DMS 273 (cell line): ENCODE results near the gene ZFAND6.
A peak's percentile ranks its signal among the peaks of the same experiment; 100 is the strongest.
"Not testable (repeated sequence)": the region's sequence is repeated elsewhere in the genome, so short reads cannot be mapped to it uniquely, and the experiment has no call there.

Source experiments
- DNase-seq: peaks from one replicate; lab custom pipeline; 2025; ENCODE audit not compliant: unreplicated experiment; lab: John Stamatoyannopoulos, UW

The ZFAND6 gene

GRCh38 chr15:80141916-80142598 is 82.6 kb downstream of the ZFAND6 start:
- no peak for DNase-seq

- no peak for DNase-seq
Observed at GRCh38 chr15:80142646-80143045, 83.2 kb downstream of the ZFAND6 start.

- no peak for DNase-seq
Observed at GRCh38 chr15:80151148-80151547, 91.7 kb downstream of the ZFAND6 start.

- DNase-seq = no peak
Observed at GRCh38 chr15:80151576-80151975, 92.1 kb downstream of the ZFAND6 start.

- peak; percentile 92 for DNase-seq
Observed at GRCh38 chr15:80152180-80152895, 92.9 kb downstream of the ZFAND6 start.

- DNase-seq = peak; percentile 70
Observed at GRCh38 chr15:80152896-80153876, 93.7 kb downstream of the ZFAND6 start, which contains the start of gene FAH. Gene FAH (plus strand): TSS chr15:80152999. CDS start chr15:80153055, 56 bp downstream.

GRCh38 chr15:80153900-80154299 is 94.4 kb downstream of the ZFAND6 start:
- no peak for DNase-seq

GRCh38 chr15:80154336-80154735 is 94.9 kb downstream of the ZFAND6 start:
- no peak for DNase-seq

- DNase-seq = no peak
Observed at GRCh38 chr15:80155001-80155377, 95.5 kb downstream of the ZFAND6 start.

- DNase-seq = not testable (repeated sequence)
Observed at GRCh38 chr15:80155378-80156175, 96.1 kb downstream of the ZFAND6 start.

- no peak for DNase-seq
Observed at GRCh38 chr15:80156176-80156720, 96.8 kb downstream of the ZFAND6 start.

- peak; percentile 20 for DNase-seq
Observed at GRCh38 chr15:80157215-80157614, 97.7 kb downstream of the ZFAND6 start.

GRCh38 chr15:80159301-80159700 is 99.8 kb downstream of the ZFAND6 start:
- DNase-seq = no peak

GRCh38 chr15:80159811-80160569 is 100.5 kb downstream of the ZFAND6 start:
- DNase-seq = no peak

- DNase-seq = no peak
Observed at GRCh38 chr15:80160570-80161156, 101.2 kb downstream of the ZFAND6 start.

- no peak for DNase-seq
Observed at GRCh38 chr15:80161468-80162016, 102.1 kb downstream of the ZFAND6 start.

GRCh38 chr15:80162059-80162554 is 102.6 kb downstream of the ZFAND6 start:
- DNase-seq = no peak

GRCh38 chr15:80163217-80163616 is 103.7 kb downstream of the ZFAND6 start:
- DNase-seq = no peak

GRCh38 chr15:80163897-80164296 is 104.4 kb downstream of the ZFAND6 start:
- DNase-seq = no peak
